ENCODE results near the gene CHERP. TPM values are rescaled to one million over a fixed set of nuclear protein-coding genes. Genes with fewer than 3 reads are reported as not detected.
A peak's percentile ranks its signal among the peaks of the same experiment; 100 is the strongest.

The CHERP gene
- total and polyA plus RNA-seq, 2 donors (not counting 1 experiment from before 2014, with no cell fraction given), result 38.3 to 98.9 TPM

DNA sequence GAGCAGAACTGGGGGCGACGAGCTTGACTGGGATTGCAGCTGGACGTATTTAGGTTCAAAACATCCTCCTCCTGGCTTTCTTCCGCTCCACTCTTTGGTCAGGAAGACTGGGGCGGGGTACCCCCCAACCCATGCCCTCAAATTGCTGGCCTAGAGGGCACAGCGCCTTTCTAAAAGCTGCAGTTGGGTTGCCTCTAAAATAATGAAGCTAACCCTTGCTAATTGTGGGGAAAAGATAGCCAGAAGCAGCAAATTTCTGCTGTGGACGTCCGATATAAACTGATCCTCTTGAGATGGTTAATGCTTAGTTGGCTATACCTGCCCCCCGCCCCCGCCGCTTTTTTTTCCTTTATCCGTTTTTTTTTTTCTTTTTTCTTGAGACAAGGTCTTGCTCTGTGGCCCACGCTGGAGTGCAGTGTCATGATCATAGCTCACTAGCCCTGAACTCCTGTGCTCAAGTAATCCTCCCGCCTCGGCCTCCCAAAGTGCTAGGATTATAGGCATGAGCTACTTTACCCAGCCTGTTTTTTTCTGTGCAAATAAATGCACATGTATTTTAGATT is 754 bp upstream of the CHERP start:
- peak overlapping the region; percentile 61 to 77 for H3K27ac ChIP-seq (ENCODE audit: low read length in 2 of 2)
- H3K27me3 Mint-ChIP-seq, result no peaks in the 10 kb centered on the region
- peaks cover 48% of the 10 kb centered on the region for H3K4me1 Mint-ChIP-seq
- H3K4me3 Mint-ChIP-seq, result peak overlapping the region; percentile 91
- ChIA-PET POLR2A (interaction anchor here (0.6 to 1.6 kb wide), 8 partner anchors 14 to 1481 kb away, joined by 3 to 8 read pairs (median 4); partner anchors contain the start of genes C19orf44, CALR3, SMIM7 and TMEM38A), CTCF (interaction anchor here (1.0 to 1.1 kb wide), 2 partner anchors 45 to 180 kb away, joined by 3 to 4 read pairs; no protein-coding TSS in a partner anchor)
- peak overlapping the region; percentile 89 for H3K27ac Mint-ChIP-seq
- peaks cover 29 to 52% of the 10 kb centered on the region in 2 donors for H3K4me1 ChIP-seq (ENCODE audit: control insufficient read depth in 2 of 2, insufficient read depth in 2 of 2, low read length in 2 of 2)
- H4K20me1 ChIP-seq (ENCODE audit: control insufficient read depth, insufficient read depth, low read length, poor library complexity, severe bottlenecking), result peaks cover 46% of the 10 kb centered on the region
- H3K4me2 ChIP-seq (replicated peaks; ENCODE audit: low read depth, low read length, poor library complexity, severe bottlenecking), result peak overlapping the region; percentile 79
- peak overlapping the region; percentile 90 for H2AFZ ChIP-seq (ENCODE audit: insufficient read depth, low read depth, low read length, poor library complexity, severe bottlenecking)
- H3K9me3 Mint-ChIP-seq (ENCODE audit: insufficient read depth), result no peaks in the 10 kb centered on the region
- H3K27me3 ChIP-seq (replicated peaks in 1 of 4; ENCODE audit: control extremely low read depth in 1 of 4, control insufficient read depth in 3 of 4, insufficient read depth in 4 of 4, low read length in 3 of 4), result no peaks in the 10 kb centered on the region
- H3K36me3 ChIP-seq (replicated peaks in 1 of 2; ENCODE audit: control extremely low read depth in 1 of 2, control insufficient read depth in 1 of 2, extremely low read depth in 1 of 2, insufficient read depth in 2 of 2, low read length in 1 of 2), result peaks cover 0 to 13% of the 10 kb centered on the region in 2 experiments
- DNase-seq, result no peak
- H3K79me2 ChIP-seq (ENCODE audit: control insufficient read depth, insufficient read depth, low read length), result peaks cover 87% of the 10 kb centered on the region
- H3K9me3 ChIP-seq (ENCODE audit: control extremely low read depth in 1 of 3, control insufficient read depth in 2 of 3, insufficient read depth in 1 of 3, low read length in 2 of 3), result no peaks in the 10 kb centered on the region
- H3K9ac ChIP-seq (ENCODE audit: low read length), result peak overlapping the region; percentile 80
- peak overlapping the region; percentile 74 to 90 (median 88) for H3K4me3 ChIP-seq (ENCODE audit: control extremely low read depth in 1 of 5, extremely low read depth in 1 of 5, insufficient read depth in 1 of 5, low read depth in 2 of 5, low read length in 4 of 5)
- intact Hi-C loops (cut with micrococcal nuclease), result loop anchor here (1.0 to 5.0 kb wide), 8 partner anchors 29 to 346 kb away; partner anchors contain the start of genes AP1M1, C19orf44, CALR3 and MED26
- no peak for ATAC-seq (ENCODE audit: low read depth)
- no peak for TF ChIP-seq EZH2 (IDR thresholded peaks at IDR 0.05; ENCODE audit: borderline replicate concordance, insufficient read depth, low read depth, low read length, poor library complexity, severe bottlenecking)
- TF ChIP-seq, protein P1, sequence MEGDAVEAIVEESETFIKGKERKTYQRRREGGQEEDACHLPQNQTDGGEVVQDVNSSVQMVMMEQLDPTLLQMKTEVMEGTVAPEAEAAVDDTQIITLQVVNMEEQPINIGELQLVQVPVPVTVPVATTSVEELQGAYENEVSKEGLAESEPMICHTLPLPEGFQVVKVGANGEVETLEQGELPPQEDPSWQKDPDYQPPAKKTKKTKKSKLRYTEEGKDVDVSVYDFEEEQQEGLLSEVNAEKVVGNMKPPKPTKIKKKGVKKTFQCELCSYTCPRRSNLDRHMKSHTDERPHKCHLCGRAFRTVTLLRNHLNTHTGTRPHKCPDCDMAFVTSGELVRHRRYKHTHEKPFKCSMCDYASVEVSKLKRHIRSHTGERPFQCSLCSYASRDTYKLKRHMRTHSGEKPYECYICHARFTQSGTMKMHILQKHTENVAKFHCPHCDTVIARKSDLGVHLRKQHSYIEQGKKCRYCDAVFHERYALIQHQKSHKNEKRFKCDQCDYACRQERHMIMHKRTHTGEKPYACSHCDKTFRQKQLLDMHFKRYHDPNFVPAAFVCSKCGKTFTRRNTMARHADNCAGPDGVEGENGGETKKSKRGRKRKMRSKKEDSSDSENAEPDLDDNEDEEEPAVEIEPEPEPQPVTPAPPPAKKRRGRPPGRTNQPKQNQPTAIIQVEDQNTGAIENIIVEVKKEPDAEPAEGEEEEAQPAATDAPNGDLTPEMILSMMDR (IDR thresholded peaks at IDR 0.05), result no peak
- WGBS (ENCODE audit: insufficient coverage), result 2% methylated on average over 12 of the region's 15 CpGs

DNA sequence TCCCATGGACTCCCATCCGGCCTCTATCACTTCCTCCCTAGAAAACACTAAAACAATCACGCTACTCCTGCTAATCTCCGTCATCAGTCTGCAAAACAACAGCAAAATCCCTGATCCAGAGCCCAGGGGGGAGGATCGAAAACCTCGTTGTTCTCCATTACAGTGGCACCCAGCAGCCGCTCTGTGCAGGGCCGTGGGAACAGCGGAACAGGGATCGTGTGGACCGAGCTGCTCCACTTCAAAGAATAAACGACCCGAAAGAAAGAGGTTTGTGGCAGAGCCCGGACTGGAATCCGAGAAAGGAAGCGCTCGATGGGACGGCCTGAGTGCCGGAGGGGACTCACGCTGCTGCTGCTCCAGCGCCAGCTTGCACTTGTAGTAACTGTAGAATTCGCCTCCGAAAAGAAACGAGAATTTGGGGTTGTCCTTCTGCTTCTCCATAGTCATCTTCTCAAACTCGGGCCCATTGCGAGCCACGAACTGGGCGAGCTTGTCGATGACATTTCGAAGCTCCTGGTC is 652 bp downstream of the CHERP start:
- Mint-ChIP-seq H3K27me3 (no peaks in the 10 kb centered on the region), H3K27ac (peak overlapping the region; percentile 78), H3K9me3 (ENCODE audit: insufficient read depth) (no peaks in the 10 kb centered on the region), H3K4me3 (peak overlapping the region; percentile 91), H3K4me1 (peaks cover 56% of the 10 kb centered on the region)
- Histone ChIP-seq H3K79me2 (ENCODE audit: control insufficient read depth, insufficient read depth, low read length) (peaks cover 91% of the 10 kb centered on the region), H3K27ac (ENCODE audit: low read length in 2 of 2) (peak overlapping the region in 1 of 2 donors; percentile 77), H3K4me2 (replicated peaks; ENCODE audit: low read depth, low read length, poor library complexity, severe bottlenecking) (peak overlapping the region; percentile 79), H3K9ac (ENCODE audit: low read length) (peak overlapping the region; percentile 80), H3K4me3 (ENCODE audit: control extremely low read depth in 1 of 5, extremely low read depth in 1 of 5, insufficient read depth in 1 of 5, low read depth in 2 of 5, low read length in 4 of 5) (peak overlapping the region; percentile 76 to 90 (median 88)), H3K9me3 (ENCODE audit: control extremely low read depth in 1 of 3, control insufficient read depth in 2 of 3, insufficient read depth in 1 of 3, low read length in 2 of 3) (no peaks in the 10 kb centered on the region), H3K4me1 (ENCODE audit: control insufficient read depth in 2 of 2, insufficient read depth in 2 of 2, low read length in 2 of 2) (peaks cover 29 to 52% of the 10 kb centered on the region in 2 donors), H3K27me3 (replicated peaks in 1 of 4; ENCODE audit: control extremely low read depth in 1 of 4, control insufficient read depth in 3 of 4, insufficient read depth in 4 of 4, low read length in 3 of 4) (no peaks in the 10 kb centered on the region), H3K36me3 (replicated peaks in 1 of 2; ENCODE audit: control extremely low read depth in 1 of 2, control insufficient read depth in 1 of 2, extremely low read depth in 1 of 2, insufficient read depth in 2 of 2, low read length in 1 of 2) (peaks cover 0 to 24% of the 10 kb centered on the region in 2 experiments), H4K20me1 (ENCODE audit: control insufficient read depth, insufficient read depth, low read length, poor library complexity, severe bottlenecking) (peaks cover 56% of the 10 kb centered on the region), H2AFZ (ENCODE audit: insufficient read depth, low read depth, low read length, poor library complexity, severe bottlenecking) (peak overlapping the region; percentile 90)
- no peak for DNase-seq
- intact Hi-C loops (cut with micrococcal nuclease), result loop anchor here (1.0 to 5.0 kb wide), 8 partner anchors 31 to 344 kb away; partner anchors contain the start of genes AP1M1, C19orf44, CALR3 and MED26
- WGBS (ENCODE audit: insufficient coverage), result 3% methylated on average over 28 of the region's 29 CpGs
- POLR2A ChIA-PET, result interaction anchor here (0.6 to 1.0 kb wide), 4 partner anchors 45 to 171 kb away, joined by 3 to 6 read pairs (median 4); no protein-coding TSS in a partner anchor
- no peak for ATAC-seq (ENCODE audit: low read depth)
- TF ChIP-seq, protein P1 (IDR thresholded peaks at IDR 0.05), result no peak
- CTCF ChIA-PET, result no interaction called here
